GM10266 (cell line): Measurements from ENCODE around the gene NDUFAF2.

Experiments
- DNase-seq: peaks from one replicate; pipeline ENCODE4 v3.0.0; 2012; ENCODE audit errors: extremely low spot score
- CTCF ChIP-seq: IDR thresholded peaks from 2 replicates; pipeline ENCODE4 v1.5.1; 2012; ENCODE audit warnings: mild to moderate bottlenecking, low read depth; ENCODE audit not compliant: control insufficient read depth, insufficient read depth; ENCODE audit errors: missing control alignments

NDUFAF2 gene

GRCh38 chr5:61055434-61056006, 110.5 kb downstream of the NDUFAF2 start:
- DNase-seq: peak; percentile 17
- TF ChIP-seq CTCF: peak; percentile 66

- no peak for TF ChIP-seq CTCF
These were observed 114.5 kb downstream of the NDUFAF2 start for GRCh38 chr5:61059499-61059898.

GRCh38 chr5:61069150-61069549, 124.1 kb downstream of the NDUFAF2 start:
- no peak for DNase-seq
- TF ChIP-seq CTCF: no peak

More at GRCh38 chr5:61059499-61059898, 114.5 kb downstream of the NDUFAF2 start:
- DNase-seq: no peak

- no peak for TF ChIP-seq CTCF
- no peak for DNase-seq
These were observed 126.5 kb downstream of the NDUFAF2 start for GRCh38 chr5:61071526-61071925.

- no peak for DNase-seq
- no peak for TF ChIP-seq CTCF
These were observed 131.6 kb downstream of the NDUFAF2 start for GRCh38 chr5:61076626-61077025.

GRCh38 chr5:61081741-61082140, 136.7 kb downstream of the NDUFAF2 start:
- no peak for TF ChIP-seq CTCF
- no peak for DNase-seq

- no peak for DNase-seq
- TF ChIP-seq CTCF: no peak
These were observed 137.7 kb downstream of the NDUFAF2 start for GRCh38 chr5:61082516-61083280.
